Osteoblast (primary cell): ENCODE results near the gene PRDM11. TPM values are rescaled to one million over a fixed set of nuclear protein-coding genes. Genes with fewer than 3 reads are reported as not detected.

ENCODE experiments used
- DNase-seq: peaks from one replicate; pipeline ENCODE4 v3.0.0; 2011; ENCODE audit warnings: low spot score, mixed read lengths; ENCODE audit not compliant: insufficient read length; ENCODE audit errors: missing footprints
- H2AFZ ChIP-seq: 2 replicates; pipeline ENCODE4 v1.6.0; 2011; ENCODE audit warnings: mild to moderate bottlenecking, low read length
- H3K27ac ChIP-seq: 2 replicates; pipeline ENCODE4 v1.5.1; 2011; ENCODE audit warnings: mild to moderate bottlenecking, low read depth, low read length, moderate library complexity
- H3K27me3 ChIP-seq: 2 replicates; pipeline ENCODE4 v1.6.0; 2012; ENCODE audit warnings: mild to moderate bottlenecking, control low read depth, inconsistent platforms, low read length, moderate library complexity; ENCODE audit not compliant: insufficient read depth
- H3K36me3 ChIP-seq: 2 replicates; pipeline ENCODE4 v1.5.1; 2011; ENCODE audit warnings: mild to moderate bottlenecking, low read length, control low read depth, moderate library complexity; ENCODE audit not compliant: insufficient read depth
- H3K4me1 ChIP-seq: 2 replicates; pipeline ENCODE4 v1.5.1; 2011; ENCODE audit warnings: mild to moderate bottlenecking, low read length, control low read depth, moderate library complexity; ENCODE audit not compliant: insufficient read depth
- H3K4me2 ChIP-seq: 2 replicates; pipeline ENCODE4 v1.6.0; 2011; ENCODE audit warnings: mild to moderate bottlenecking, low read length; ENCODE audit not compliant: insufficient read depth
- H3K4me3 ChIP-seq: fragments of 200-600 bp; sonication (generic); 3 replicates; pipeline ENCODE4 v1.5.1; 2012; ENCODE audit warnings: mild to moderate bottlenecking, low read length, inconsistent platforms; ENCODE audit not compliant: insufficient read depth
- H3K79me2 ChIP-seq: 2 replicates; pipeline ENCODE4 v1.6.0; 2012; ENCODE audit warnings: mild to moderate bottlenecking, low read length, control low read depth, inconsistent platforms; ENCODE audit not compliant: insufficient read depth
- H3K9me3 ChIP-seq: 2 replicates; pipeline ENCODE4 v1.5.1; 2011; ENCODE audit warnings: low read depth, low read length, control low read depth
- H4K20me1 ChIP-seq: 2 replicates; pipeline ENCODE4 v1.6.0; 2012; ENCODE audit warnings: mild to moderate bottlenecking, low read length, control low read depth; ENCODE audit not compliant: insufficient read depth
- total RNA-seq: library from RNA; depleted of rRNA; stranded (reverse); fragments of >200 nt; gene quantifications from 2 replicates; pipeline ENCODE4 v1.2.3, GENCODE V29; 2012
- TF ChIP-seq, protein P1 (sequence below): IDR thresholded peaks from 2 replicates; pipeline ENCODE4 v1.5.1; 2011; ENCODE audit warnings: mild to moderate bottlenecking, low read depth, low read length, moderate library complexity; ENCODE audit errors: extremely low read depth

PRDM11 gene
- total RNA-seq, 1 donor, result 5.4 TPM

DNA sequence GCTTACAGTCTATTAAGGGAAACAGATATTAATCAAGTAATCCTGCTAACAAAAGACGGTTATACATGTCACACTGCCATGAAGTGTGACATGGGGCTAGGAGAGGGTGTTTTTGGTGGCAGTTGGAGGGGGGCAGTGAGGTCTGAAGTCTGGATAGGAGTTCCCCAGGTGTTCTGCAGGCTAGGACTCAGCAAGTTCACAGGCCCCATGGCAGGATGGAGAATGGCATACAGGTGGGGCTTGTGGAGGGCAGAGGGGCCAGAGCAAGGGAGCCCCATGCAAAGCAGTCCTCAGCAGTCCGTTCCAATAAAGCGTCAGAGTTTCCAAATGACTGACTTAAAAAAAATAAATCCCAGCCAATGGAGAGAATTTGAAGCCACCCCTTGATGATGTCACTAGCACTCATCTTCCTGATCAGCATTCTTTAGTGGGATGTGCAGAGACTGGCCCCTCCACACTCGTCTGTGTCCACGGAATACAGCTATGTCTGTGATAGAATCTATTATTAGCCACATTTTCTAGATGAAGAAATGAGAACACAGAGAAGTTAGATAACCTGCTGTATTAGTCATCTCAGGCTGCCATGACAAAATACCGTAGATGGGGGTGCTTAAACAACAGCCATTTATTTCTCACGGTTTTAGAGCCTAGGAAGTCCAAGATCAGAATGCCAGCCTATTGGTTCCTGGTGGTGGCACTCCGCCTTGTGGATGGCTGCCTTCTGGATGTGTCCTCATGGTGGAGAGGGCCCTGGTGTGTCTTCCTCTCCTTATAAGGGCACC lies 32.6 kb downstream of the PRDM11 start:
- peak overlapping the region; percentile 67 for H3K4me2 ChIP-seq
- H3K4me1 ChIP-seq, result peaks cover 18% of the 10 kb centered on the region
- peaks cover 4% of the 10 kb centered on the region for H4K20me1 ChIP-seq
- H3K27me3 ChIP-seq, result peaks cover 3% of the 10 kb centered on the region
- H3K36me3 ChIP-seq, result no peaks in the 10 kb centered on the region
- no peak overlapping the region for H3K4me3 ChIP-seq
- no peak overlapping the region for H2AFZ ChIP-seq
- TF ChIP-seq, protein P1, sequence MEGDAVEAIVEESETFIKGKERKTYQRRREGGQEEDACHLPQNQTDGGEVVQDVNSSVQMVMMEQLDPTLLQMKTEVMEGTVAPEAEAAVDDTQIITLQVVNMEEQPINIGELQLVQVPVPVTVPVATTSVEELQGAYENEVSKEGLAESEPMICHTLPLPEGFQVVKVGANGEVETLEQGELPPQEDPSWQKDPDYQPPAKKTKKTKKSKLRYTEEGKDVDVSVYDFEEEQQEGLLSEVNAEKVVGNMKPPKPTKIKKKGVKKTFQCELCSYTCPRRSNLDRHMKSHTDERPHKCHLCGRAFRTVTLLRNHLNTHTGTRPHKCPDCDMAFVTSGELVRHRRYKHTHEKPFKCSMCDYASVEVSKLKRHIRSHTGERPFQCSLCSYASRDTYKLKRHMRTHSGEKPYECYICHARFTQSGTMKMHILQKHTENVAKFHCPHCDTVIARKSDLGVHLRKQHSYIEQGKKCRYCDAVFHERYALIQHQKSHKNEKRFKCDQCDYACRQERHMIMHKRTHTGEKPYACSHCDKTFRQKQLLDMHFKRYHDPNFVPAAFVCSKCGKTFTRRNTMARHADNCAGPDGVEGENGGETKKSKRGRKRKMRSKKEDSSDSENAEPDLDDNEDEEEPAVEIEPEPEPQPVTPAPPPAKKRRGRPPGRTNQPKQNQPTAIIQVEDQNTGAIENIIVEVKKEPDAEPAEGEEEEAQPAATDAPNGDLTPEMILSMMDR, result no peak
- H3K79me2 ChIP-seq, result no peaks in the 10 kb centered on the region
- H3K27ac ChIP-seq, result no peak overlapping the region
- peak; percentile 88 for DNase-seq
- H3K9me3 ChIP-seq, result no peaks in the 10 kb centered on the region

DNA sequence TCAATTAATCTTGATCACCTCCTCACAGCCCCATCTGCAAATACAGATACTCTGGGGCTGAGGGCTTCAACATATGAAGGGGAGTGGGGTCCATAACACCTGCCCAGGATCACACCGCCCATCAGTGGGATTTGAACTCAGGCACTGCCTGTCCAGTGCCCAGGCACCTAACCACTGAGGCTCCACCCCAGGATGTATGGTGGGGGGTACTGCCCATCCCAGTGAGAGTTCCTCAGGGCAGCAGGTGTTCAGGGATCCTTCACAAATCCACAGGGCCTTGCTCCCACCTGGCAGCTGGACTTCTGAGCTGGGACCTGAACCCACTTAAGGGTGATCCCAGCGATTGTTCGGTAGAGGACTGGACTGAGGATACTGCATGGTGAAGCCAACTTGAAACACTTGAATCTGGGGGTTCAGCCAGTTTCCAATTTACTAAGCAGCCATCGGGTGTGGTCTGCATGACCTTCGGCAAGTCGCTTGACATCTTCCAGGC lies 33.3 kb downstream of the PRDM11 start:
- DNase-seq, result no peak
- Histone ChIP-seq H4K20me1 (peaks cover 4% of the 10 kb centered on the region), H3K27ac (no peak overlapping the region), H3K4me2 (peak overlapping the region; percentile 67), H3K36me3 (no peaks in the 10 kb centered on the region), H3K79me2 (no peaks in the 10 kb centered on the region), H3K4me1 (peaks cover 18% of the 10 kb centered on the region), H3K4me3 (peak overlapping the region; percentile 64), H3K27me3 (peaks cover 3% of the 10 kb centered on the region), H3K9me3 (no peaks in the 10 kb centered on the region), H2AFZ (peak overlapping the region; percentile 35)
- TF ChIP-seq, protein P1, result no peak

DNA sequence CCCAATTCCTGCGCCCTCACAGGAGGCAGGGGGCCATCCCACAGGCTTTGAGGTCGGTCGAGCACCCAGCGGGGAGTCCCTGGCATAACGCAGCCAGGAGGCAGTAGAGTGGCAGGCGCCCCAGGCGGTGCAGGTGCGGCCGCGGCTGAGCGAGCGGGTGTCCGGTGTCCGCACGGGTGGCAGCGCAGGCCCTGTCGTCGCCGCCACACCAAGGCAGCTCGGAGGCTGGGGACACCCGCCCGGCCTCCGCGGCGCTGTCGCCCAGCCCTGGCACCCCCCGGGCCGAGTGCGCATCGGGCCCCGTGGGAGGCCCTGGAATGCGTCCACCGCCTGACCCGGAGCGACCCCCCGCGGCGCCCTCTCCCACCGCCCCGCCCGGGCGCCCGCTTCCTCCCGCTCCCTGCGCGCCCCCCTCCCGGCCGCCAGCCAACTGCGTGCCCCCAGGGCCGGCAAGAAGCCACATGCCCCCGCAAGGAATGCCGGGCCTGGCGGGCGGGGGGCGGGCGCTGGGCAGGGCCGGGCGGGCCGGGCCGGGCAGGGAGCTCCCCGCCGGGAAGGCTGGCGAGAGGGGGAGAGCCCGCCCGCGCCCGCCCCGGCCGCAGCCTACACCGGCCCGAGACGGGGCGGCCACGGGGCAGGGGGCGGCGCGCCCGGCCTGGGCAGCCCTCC lies 33.9 kb downstream of the PRDM11 start:
- no peaks in the 10 kb centered on the region for H3K79me2 ChIP-seq
- H3K4me2 ChIP-seq, result peak overlapping the region; percentile 68
- H3K4me1 ChIP-seq, result peaks cover 18% of the 10 kb centered on the region
- H3K27ac ChIP-seq, result no peak overlapping the region
- no peaks in the 10 kb centered on the region for H3K9me3 ChIP-seq
- peak; percentile 94 for DNase-seq
- H2AFZ ChIP-seq, result peak overlapping the region; percentile 35
- peaks cover 4% of the 10 kb centered on the region for H4K20me1 ChIP-seq
- no peaks in the 10 kb centered on the region for H3K36me3 ChIP-seq
- H3K27me3 ChIP-seq, result peaks cover 3% of the 10 kb centered on the region
- TF ChIP-seq, protein P1, result peak; percentile 21
- H3K4me3 ChIP-seq, result peak overlapping the region; percentile 64

DNA sequence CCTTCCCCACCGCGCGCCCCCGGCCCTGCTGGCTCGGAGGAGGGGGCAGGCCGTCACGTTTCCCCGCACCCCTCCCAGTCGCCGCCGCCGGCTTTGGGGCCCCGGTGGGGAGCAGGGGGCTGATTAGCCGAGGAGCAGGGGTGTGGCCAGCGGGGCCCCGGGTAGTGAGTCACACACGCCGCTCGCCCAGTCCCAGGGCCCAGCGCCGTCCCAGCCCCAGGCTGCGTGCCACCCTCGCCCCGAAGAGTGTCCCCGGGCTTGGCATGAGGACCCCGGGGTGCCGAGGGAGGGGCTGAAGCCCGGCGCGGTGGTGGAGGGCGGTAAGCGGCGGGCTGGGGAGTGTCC lies 34.4 kb downstream of the PRDM11 start:
- Histone ChIP-seq H2AFZ (peak overlapping the region; percentile 22), H3K4me3 (peak overlapping the region; percentile 64), H3K36me3 (no peaks in the 10 kb centered on the region), H4K20me1 (peaks cover 4% of the 10 kb centered on the region), H3K9me3 (no peaks in the 10 kb centered on the region), H3K4me1 (peaks cover 18% of the 10 kb centered on the region), H3K27ac (no peak overlapping the region), H3K4me2 (peak overlapping the region; percentile 68), H3K79me2 (no peaks in the 10 kb centered on the region), H3K27me3 (peaks cover 3% of the 10 kb centered on the region)
- TF ChIP-seq, protein P1, result no peak
- DNase-seq, result peak; percentile 99
